Stimulated activated CD8-positive, alpha-beta memory T cell treated with anti-CD3 and anti-CD28 coated beads, Interleukin-7, amount 100 ng/mL, for 4 hours (primary cell): ENCODE data around the gene ASTN2.

Experiments used
- DNase-seq, 2 donors: peaks; one replicate each; pipeline ENCODE4 v3.0.0-alpha.2; 2020; ENCODE audit warnings: low read depth in 2 of 2

ASTN2 gene

GRCh38 chr9:117304549-117304948, 110.3 kb downstream of the ASTN2 start:
- DNase-seq = no peak

GRCh38 chr9:117303643-117304230, 111.1 kb downstream of the ASTN2 start:
- DNase-seq = no peak

- no peak for DNase-seq
Measured at GRCh38 chr9:117302487-117302886, 112.4 kb downstream of the ASTN2 start.

GRCh38 chr9:117300371-117301110, 114.3 kb downstream of the ASTN2 start:
- DNase-seq = no peak

GRCh38 chr9:117296453-117296852, 118.4 kb downstream of the ASTN2 start:
- no peak for DNase-seq

GRCh38 chr9:117293206-117294114, 121.4 kb downstream of the ASTN2 start:
- DNase-seq = no peak

GRCh38 chr9:117290856-117291622, 123.8 kb downstream of the ASTN2 start:
- DNase-seq = no peak

GRCh38 chr9:117290306-117290840, 124.5 kb downstream of the ASTN2 start:
- no peak for DNase-seq

- no peak for DNase-seq
Measured at GRCh38 chr9:117286245-117286644, 128.6 kb downstream of the ASTN2 start.

GRCh38 chr9:117284414-117284813, 130.4 kb downstream of the ASTN2 start:
- no peak for DNase-seq

- no peak for DNase-seq
Measured at GRCh38 chr9:117282541-117282940, 132.3 kb downstream of the ASTN2 start.

- DNase-seq = no peak
Measured at GRCh38 chr9:117278471-117279035, 136.3 kb downstream of the ASTN2 start.

- no peak for DNase-seq
Measured at GRCh38 chr9:117278020-117278419, 136.8 kb downstream of the ASTN2 start.

GRCh38 chr9:117276444-117276843, 138.4 kb downstream of the ASTN2 start:
- DNase-seq = no peak

GRCh38 chr9:117273612-117274011, 141.2 kb downstream of the ASTN2 start:
- no peak for DNase-seq

- no peak for DNase-seq
Measured at GRCh38 chr9:117268847-117269446, 145.9 kb downstream of the ASTN2 start.

GRCh38 chr9:117266855-117267497, 147.9 kb downstream of the ASTN2 start:
- DNase-seq = no peak

- DNase-seq = no peak
Measured at GRCh38 chr9:117265253-117265652, 149.6 kb downstream of the ASTN2 start.

GRCh38 chr9:117258184-117258866, 156.5 kb downstream of the ASTN2 start:
- no peak for DNase-seq

GRCh38 chr9:117253261-117253660, 161.6 kb downstream of the ASTN2 start:
- DNase-seq = no peak
